ENCODE results near the gene TMEM208. TPM values are rescaled to one million over a fixed set of nuclear protein-coding genes. Genes with fewer than 3 reads are reported as not detected.

Gene TMEM208
- total and polyA plus RNA-seq, 12 donors: 7.6 to 92.0 (median 13.0) TPM

DNA sequence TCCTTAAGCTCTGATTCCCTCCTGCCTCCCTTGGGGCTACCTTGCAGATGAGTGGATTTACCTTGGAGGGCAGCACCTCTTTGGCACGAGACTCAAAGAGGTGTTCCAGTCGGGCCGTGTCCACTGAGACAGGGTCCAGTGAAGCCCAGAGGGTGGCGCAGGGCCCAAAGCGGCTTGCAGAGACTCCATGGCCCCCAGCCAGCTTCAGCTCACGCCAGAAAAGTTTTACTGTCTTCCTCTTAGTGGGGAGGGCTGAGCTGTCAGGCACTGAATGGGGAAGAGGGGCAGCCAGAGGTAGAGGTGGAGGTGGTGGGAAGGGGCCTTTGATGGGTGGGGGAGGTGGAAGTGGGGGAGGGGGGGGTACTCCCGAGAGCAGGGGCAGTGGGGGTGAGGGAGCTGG lies 6.7 kb downstream of the TMEM208 start:
- Histone ChIP-seq H3K4me3 (no peak overlapping the region), H3K4me1 (peaks cover 0 to under 1% (median 0%) of the 10 kb centered on the region in 9 donors), H3K9me3 (no peaks in the 10 kb centered on the region), H3K36me3 (peaks cover 14 to 100% (median 76%) of the 10 kb centered on the region in 9 donors), H3K27ac (no peak overlapping the region), H3K27me3 (no peaks in the 10 kb centered on the region)
- ATAC-seq (no peak), DNase-seq (no peak)
- 74 to 79% methylated on average over 7 of the region's 7 CpGs for WGBS, 2 donors
- intact Hi-C loops (cut with DNase I): no loop called here
- TF ChIP-seq, protein P1, sequence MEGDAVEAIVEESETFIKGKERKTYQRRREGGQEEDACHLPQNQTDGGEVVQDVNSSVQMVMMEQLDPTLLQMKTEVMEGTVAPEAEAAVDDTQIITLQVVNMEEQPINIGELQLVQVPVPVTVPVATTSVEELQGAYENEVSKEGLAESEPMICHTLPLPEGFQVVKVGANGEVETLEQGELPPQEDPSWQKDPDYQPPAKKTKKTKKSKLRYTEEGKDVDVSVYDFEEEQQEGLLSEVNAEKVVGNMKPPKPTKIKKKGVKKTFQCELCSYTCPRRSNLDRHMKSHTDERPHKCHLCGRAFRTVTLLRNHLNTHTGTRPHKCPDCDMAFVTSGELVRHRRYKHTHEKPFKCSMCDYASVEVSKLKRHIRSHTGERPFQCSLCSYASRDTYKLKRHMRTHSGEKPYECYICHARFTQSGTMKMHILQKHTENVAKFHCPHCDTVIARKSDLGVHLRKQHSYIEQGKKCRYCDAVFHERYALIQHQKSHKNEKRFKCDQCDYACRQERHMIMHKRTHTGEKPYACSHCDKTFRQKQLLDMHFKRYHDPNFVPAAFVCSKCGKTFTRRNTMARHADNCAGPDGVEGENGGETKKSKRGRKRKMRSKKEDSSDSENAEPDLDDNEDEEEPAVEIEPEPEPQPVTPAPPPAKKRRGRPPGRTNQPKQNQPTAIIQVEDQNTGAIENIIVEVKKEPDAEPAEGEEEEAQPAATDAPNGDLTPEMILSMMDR (IDR thresholded peaks at IDR 0.05): no peak

DNA sequence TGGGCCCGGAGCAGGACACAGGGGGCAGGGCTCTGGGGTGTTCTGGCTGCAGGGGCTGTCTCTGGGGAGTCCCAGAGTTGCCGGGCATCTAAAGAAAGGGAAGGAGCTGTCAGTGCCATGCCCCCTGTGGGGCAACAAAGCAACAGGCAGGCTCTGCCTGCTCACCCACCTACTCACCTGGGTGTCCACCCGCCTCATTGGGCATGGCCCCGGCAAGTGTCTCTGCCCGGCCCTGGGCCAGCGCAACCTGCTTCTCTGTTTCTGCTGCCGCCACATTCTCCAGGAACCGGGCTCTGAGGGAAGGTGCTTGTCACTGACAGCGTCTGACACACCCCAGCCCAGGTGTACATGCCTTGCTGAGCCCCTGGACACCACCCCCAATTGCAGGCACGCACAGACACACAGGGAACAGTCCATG lies 7.3 kb downstream of the TMEM208 start:
- WGBS, 2 donors: 92 to 94% methylated on average over 10 of the region's 10 CpGs
- no peak for DNase-seq
- H3K4me1 ChIP-seq: no peaks in the 10 kb centered on the region
- ATAC-seq: no peak
- intact Hi-C loops (cut with DNase I): no loop called here
- H3K36me3 ChIP-seq: peaks cover 10 to 100% (median 76%) of the 10 kb centered on the region in 9 donors
- no peaks in the 10 kb centered on the region for H3K27me3 ChIP-seq
- no peak overlapping the region for H3K27ac ChIP-seq
- H3K9me3 ChIP-seq: no peaks in the 10 kb centered on the region
- TF ChIP-seq, protein P1 (IDR thresholded peaks at IDR 0.05): no peak
- H3K4me3 ChIP-seq: no peak overlapping the region

DNA sequence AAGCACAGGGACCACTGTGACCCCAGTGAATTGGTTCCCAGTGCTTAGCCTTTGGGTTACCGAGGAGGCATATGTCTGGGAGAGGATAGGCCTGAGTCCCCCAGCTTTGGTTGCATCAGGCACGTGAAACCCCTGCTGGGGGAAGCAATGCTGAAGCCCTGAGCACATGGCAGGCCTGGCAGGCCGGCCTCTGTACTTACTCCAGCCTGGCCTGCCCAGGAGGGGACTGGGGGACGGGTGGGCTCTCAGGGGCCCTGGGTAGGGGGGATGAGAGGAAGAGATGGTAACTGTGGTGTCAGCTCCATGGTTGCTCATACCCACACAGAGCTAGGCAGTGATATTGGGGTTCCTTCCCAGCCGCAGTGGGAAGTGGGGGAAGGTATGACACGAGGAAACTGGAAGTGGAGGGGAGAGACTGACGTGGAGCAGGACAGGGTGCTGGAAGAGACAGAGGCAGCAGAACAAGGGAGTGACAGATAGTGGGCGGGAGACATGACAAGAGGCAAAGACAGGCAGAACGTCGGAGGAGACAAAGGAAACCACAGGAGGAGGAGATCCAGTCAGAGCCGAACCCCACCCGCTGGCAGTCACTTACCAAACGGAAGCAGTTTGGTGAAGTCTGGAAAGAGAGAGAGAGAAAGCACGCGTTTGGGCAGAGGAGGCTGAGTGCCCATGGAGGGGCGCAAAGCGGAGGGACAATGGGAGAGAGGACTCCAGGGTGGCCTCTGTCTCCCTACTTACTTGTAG lies 9.1 kb downstream of the TMEM208 start:
- H3K36me3 ChIP-seq: peaks cover 2 to 96% (median 64%) of the 10 kb centered on the region in 9 donors
- H3K27ac ChIP-seq: no peak overlapping the region
- H3K9me3 ChIP-seq: no peaks in the 10 kb centered on the region
- 85 to 89% methylated on average over 17 of the region's 17 CpGs for WGBS, 2 donors
- intact Hi-C loops (cut with DNase I): no loop called here
- H3K27me3 ChIP-seq: no peaks in the 10 kb centered on the region
- TF ChIP-seq, protein P1 (IDR thresholded peaks at IDR 0.05): no peak
- H3K4me1 ChIP-seq: peaks cover 7 to 18% (median 11%) of the 10 kb centered on the region in 9 donors
- ATAC-seq (no peak), DNase-seq (no peak)
- H3K4me3 ChIP-seq: no peak overlapping the region

DNA sequence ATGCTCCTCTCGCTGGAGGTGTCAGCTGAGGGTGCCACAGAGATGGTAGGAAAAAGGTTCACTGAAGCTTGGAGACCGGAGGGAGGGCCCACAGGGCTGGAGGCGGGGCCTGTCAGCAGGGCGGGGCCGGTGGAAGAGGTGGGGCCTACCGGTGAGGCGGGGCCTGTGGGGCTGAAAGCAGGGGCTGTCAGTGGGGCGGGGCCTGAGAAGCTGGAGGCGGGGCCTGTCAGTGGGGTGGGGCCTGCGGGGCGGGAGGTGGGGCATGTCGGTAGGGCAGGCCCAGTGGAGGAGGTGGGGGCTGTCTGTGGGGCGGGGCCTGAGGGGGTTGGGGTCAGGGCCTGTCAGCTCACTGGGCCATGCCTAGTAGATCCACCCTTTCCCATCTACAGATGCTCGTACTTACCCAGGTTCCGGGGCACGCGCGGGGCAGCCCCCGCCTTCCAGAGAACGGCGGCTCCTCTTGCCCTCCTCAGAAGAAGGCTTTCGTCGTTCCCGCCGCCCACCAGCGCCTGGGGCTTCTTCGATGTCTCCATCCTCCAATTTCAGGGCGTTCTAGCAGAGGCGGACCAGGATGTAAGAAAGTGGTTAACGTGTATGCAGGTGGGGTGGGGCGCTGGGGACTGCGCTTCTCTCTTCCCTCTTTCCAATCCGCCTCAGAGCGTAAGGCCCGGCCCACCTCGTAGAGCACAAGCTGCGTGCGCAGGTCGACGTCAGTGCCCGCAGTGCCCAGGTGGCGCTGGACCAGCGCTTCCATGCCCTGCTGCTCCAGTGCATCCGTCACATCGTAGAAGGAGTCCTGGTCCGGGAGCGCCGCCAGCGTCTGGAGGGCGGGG lies 9.8 kb downstream of the TMEM208 start:
- Histone ChIP-seq H3K4me1 (peaks cover 15 to 25% (median 19%) of the 10 kb centered on the region in 9 donors), H3K36me3 (peaks cover 0 to 90% (median 56%) of the 10 kb centered on the region in 9 donors), H3K27ac (no peak overlapping the region), H3K4me3 (no peak overlapping the region), H3K9me3 (no peaks in the 10 kb centered on the region), H3K27me3 (no peaks in the 10 kb centered on the region)
- intact Hi-C loops (cut with DNase I): no loop called here
- DNase-seq (peak in 1 of 2 donors; percentile 46), ATAC-seq (peak in 5 of 8 donors; percentile 6 to 21 (median 15))
- WGBS, 2 donors: 82 to 83% methylated on average over 43 to 50 of the region's 50 CpGs
- TF ChIP-seq, protein P1 (IDR thresholded peaks at IDR 0.05): no peak
